ENCODE results near the gene SBSN.
"Not testable (repeated sequence)": the region's sequence is repeated elsewhere in the genome, so short reads cannot be mapped to it uniquely, and the experiment has no call there.

Gene SBSN

DNA sequence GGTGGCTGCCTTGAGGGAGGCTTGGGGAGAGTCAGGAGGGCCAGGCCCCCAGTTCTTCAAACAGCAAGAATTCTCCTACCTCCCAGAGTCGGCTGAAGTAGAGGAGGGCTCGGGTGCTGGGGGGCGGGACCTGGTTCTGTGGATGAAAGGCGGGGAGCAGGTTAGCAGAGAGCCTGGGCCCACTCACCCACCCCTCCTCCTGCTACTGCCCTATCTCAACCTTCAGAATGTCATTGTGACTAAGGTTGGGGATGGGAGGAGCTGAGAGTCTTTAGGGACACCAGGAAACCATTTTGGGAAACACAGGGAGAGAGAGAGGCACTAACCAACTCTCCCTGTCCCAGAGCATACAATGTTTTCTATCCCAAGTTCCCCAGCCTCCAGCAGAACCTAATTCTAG, 25.4 kb downstream of the SBSN start:
- DNase-seq (ENCODE audit: low spot score) = no peak

DNA sequence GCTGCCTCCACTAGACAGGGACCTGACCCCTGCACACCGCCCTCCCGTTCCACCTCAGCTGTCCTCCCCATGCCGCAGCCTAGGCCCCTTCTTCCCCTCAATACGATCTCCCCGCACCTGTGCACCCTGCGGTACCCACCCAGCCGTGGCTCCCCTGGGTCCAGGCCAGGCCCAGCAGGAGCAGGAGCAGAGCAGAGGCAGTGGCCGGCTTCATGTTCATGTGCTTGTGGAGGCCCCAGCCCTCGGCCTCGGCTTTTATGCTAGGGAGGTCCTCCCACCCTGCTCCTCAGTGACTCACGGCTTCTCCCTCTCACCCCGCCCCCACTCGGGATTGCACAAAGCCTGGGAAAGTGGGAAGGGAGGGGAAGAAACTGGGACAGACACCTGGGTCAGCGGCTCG, 26.4 kb downstream of the SBSN start:
- DNase-seq (ENCODE audit: low spot score) = no peak

DNA sequence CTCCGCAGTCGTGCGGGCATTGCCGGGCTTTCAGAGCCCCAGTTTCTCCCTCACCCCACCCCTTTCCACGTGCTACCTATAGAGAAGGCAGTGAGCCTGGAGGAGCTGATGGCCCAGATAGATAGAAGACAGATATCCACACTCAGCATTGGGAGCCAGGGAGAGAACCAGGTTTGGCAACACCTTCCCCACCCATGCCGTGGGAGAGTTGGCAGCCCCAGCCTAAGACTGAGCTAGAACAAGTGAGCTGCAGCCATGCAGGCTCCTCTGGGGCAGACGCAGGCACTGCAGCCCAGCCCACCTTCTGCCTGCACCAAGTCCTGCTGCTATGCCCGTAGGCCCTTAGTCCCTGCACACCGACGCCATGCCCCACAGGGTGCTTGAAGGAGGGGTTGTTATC, 27.5 kb downstream of the SBSN start:
- no peak for DNase-seq (ENCODE audit: low spot score)

DNA sequence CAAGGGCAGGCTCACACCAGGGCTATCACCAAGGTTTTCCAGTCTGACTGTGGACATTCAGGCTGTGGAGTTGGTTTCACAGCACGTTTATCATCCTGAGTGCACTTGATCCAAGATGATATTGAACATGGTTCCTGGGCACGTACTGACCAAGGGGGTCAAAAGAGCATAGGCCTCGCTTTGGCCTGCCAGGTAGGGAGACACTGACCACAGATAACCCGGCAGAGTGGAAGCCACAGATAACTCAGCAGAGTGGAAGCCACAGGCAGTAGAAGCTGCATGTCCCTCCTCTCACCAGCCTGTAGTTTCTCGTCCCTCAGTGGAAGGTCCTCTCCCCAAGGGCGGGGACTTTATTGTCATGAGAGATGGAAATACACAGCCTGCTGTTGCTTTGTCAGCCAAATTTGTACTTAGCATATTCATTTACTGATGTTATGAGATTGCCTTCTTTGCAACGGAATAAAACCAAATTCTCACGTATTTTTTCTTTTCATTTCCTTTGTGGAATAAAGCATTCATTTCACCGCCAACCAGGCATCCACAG, 29.1 kb downstream of the SBSN start:
- no peak for DNase-seq (ENCODE audit: low spot score)

DNA sequence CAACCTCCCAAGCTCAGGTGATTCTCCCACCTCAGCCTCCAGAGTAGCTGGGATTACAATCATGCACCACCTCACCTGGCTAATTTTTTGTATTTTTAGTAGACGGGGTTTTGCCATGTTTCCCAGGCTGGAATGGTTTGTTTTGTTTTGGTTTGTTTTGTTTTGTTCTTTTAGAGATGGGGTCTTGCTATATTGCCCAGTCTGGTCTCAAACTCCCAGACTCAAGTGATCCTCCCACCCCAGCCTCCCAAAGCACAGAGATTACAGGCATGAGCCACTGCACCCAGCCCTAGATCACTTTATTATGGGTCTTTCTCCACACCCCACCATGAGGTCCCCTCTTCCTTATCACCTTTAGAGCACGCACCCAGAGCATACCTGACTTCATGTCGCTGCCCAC, 29.9 kb downstream of the SBSN start:
- DNase-seq (ENCODE audit: low spot score) = no peak

DNA sequence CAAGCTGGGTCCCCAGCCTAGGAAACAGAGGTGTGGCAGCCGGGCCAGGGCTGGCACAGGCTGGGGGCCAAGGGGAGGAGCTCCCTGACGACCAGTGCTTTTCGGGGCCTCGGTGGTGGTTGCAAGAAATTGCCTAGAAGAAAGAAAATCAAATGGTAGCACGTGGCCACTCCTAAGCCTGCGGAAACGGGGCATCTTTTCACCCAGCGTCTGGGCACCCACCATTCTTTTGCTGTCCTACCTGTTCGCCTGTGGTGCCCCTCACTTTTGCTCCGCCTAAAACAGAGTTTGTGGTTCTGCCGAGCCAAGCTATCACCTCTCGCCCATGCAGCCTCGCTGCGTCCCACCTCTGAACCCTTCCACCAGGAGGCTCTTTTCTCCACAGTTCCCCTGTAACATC, 30.7 kb downstream of the SBSN start:
- DNase-seq (ENCODE audit: low spot score) = no peak

DNA sequence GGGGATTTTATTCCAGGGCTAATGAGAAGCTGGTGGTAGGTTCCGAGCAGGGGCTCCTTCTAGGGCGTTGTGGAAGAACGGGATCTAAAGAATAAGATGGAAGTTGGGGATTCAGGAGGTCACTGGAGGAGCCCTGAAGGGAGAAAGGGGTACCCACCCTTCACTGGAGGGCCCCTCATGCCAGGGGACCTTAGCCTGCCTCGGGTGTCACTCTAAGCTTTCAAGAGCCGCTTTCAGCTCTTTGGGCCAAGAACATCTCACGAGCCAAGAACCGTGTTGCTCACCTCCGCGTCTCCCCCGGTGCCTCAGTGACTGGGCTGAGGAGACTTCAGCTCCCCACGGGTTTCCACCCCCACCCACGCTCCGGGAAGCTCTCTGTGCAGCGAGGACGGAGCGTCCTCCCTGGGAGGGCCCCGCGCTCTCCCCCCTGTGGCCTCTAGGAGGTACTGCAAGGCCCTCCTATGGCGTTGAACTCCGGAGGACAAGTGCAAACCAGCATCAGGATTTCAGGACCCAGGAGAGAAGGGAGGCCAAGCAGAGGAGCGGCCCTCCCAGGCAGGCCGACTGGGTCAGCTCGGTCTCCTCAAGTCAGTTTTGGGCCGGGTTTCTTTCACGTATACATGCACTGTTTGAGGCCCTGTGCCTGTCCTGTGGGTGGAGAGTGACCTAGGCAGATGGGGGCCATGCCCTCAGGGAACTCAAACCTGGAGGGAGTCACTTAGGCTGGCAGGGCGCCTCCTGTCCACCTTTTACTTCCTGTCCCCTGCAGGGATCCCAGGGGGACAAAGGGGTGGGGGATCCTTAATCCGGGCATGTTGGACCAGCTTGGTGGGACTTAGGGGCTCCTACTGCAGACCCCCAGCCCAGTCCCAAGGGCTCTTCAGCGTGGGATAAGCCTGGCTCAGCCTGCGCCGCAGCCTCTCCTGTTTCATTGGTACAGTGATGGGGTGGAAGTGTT, 32.7 kb downstream of the SBSN start:
- DNase-seq (ENCODE audit: low spot score) = peak; percentile 63

DNA sequence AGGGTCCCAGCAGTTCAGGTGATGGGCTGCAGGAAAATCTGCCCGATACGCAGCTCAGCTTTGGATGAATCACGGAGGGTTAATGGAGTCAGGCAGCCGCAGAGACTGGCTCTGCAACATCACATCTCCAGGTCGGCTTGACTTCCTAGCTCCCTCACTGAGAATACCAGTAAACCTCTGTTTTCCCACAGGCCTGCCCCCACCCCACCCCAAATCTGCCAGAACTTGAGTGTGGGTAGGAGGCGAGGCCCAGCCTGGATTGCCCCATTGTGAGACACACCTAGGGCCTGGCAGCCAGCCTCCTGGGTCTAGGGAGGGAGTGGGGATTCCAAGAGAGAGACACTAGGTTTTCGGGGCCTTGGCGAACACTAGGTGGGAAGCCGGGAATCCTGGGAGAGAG, 34.1 kb downstream of the SBSN start:
- no peak for DNase-seq (ENCODE audit: low spot score)

DNA sequence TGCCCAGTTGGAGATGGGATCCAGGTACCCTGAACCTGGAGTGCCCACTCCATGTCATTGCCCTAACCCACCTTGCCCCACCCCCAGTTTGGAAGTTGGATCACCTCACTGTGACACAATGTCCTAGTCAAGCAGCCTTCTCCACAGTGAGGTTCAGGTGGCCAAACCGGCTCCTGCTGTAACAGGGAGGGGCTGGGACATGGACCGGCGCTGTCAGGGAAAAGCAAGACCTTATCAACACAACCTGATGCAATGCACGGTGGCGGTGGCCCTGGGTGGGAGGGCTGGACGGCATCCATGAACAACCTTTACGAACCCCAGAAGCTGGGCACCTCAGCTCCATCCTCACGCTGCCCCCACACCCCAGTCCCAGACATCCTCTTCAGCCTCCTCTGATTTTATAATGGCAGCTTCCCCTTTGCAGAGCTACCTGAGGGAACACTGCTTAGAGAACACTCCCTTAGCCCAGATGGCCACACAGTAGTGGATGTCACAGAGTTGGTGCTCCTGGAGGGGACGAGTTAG, 36.2 kb downstream of the SBSN start:
- DNase-seq (ENCODE audit: low spot score) = no peak

DNA sequence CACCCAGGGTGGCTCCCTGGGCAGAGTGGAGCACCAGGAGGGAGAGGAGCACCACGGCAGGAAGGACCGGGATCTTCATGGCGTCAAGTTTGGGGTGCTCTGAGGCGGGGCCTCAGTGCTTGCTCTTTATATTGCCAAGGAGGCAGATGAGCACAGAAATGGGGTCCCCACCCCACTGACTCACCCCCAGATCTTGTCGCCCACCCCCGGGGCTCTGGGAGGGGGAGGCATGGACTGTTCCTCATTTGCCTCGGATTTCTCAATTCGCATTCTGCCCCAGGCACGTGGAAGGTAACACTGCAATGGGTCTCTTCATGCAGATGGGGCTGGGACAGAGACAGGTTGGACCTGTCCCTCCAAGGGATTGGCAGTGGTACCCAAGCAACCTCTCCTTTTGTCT, 37.7 kb downstream of the SBSN start, which contains the start of gene KRTDAP:
Gene KRTDAP, minus strand, starts transcription at position 101 of the 400 bp plus-strand sequence. Its CDS starts 22 bp downstream, at position 79.
- no peak for DNase-seq (ENCODE audit: low spot score)

DNA sequence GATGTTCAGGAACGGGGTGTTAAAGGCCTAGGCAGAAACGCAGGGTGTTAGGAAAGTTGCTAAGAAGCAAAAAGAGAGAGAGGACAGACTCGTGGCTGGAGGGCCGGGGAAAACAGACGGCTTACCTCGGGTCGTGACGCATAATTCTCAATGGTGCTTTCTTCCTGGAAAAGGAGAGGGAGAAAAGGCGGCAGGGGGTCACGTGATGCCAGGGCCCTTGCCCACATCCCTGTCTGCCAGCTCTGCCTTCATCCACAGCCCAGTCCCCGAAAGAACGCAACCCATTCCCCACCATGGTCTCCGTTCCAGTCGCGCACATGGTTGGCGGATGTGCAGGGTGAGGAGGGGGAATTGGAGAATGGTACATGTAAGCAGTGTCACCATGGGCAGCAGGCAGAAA, 39.4 kb downstream of the SBSN start:
- DNase-seq (ENCODE audit: low spot score) = no peak

DNA sequence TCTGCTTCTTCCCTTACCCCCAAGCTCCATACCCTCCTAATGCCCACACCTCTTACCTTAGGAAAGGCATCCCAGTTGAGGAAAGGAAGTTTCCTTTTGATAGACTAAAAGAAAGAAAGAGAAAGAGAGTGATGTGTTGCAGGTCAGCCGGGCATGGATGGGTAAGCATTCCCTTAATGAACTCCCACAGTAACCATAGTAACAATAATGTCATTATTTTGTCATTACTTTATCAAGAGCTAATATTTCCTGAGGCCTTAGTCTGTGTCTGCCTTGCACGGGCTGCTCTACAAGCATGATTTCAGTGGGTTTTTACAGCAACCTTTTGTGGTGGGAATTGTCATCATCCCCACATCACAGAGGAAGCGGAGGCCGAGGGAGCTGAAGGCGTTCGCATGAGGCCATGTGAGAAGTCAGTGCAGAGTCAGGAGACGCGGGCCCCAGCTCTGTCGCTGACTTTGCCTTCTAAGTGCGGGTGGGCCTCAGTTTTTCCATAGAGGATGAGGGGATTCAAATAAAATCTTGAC, 40.4 kb downstream of the SBSN start:
- no peak for DNase-seq (ENCODE audit: low spot score)

DNA sequence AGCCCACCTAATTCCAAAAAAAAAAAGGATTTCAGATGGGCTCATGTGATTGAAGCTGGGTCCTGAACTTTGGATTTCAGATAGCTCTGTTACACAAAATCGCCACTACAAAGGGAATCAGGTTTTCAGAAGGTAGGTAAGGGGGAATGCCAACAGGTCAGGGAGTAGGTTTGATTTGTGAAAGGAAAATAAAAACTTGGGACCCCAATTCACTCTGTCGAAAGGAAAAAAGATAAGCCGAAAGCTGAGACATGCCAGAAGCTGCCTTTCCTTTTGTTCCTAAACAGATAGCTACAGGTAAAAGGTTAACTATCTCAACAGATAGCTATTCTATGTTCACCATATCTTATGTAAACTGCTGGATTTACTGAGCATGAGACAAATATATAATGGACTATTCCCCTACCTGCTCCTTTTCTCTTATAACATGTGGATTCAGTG, 41.8 kb downstream of the SBSN start:
- no peak for DNase-seq (ENCODE audit: low spot score)

DNA sequence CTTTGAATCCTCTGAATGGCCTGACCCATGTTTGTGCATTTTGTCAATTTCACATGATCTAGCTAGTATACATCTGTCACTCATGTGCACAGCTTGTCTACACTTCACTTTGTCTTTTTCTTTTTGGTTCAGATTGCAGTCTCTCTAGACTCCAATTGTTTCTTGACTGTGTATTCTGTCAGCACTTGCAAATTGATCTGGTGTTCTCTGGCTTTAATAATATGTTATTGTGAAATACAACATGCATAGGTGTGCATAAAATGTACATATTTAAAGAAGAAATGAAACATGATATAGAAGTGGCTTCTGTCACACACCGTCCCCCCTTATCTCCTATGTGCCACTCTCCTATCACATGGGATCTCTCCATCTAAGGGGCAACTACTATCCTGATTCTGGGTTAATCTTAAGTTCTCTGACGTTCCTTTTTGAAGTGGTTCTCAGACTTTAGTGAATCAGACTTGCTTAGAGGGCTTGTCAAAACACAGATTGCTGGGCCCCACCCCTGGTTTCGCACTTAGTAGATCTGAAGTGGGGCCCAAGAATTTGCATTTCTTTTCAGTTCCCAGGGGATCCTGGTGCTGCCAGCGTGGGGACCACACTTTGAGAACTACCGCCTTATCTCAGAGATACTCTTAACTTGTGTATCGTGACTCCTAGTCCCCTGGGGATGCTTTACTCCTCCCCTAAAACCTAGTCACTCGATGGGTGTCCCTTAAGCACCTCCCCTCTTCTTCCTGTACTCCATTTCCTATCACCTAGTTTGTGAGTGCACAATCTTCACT, 43.7 kb downstream of the SBSN start:
- DNase-seq (ENCODE audit: low spot score) = no peak

DNA sequence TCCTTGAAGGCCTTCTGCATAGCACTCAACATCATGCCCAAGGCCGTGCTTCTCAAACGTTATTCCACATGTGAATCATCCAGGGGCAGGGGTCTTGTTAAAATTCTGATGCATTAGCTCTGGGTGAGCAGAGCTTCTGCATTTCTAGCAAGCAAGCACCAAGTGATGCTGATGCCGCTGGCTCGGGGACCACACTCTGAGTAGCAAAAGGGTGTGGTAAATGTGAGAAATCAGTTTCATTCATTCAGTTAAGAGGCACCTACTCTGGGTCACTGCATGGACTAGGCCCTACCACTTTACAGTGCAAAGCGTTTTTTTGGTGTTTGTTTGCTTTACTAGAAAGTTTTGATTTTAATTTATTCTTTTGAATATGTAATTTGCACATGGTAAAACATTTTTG, 45.0 kb downstream of the SBSN start:
- DNase-seq (ENCODE audit: low spot score) = no peak

DNA sequence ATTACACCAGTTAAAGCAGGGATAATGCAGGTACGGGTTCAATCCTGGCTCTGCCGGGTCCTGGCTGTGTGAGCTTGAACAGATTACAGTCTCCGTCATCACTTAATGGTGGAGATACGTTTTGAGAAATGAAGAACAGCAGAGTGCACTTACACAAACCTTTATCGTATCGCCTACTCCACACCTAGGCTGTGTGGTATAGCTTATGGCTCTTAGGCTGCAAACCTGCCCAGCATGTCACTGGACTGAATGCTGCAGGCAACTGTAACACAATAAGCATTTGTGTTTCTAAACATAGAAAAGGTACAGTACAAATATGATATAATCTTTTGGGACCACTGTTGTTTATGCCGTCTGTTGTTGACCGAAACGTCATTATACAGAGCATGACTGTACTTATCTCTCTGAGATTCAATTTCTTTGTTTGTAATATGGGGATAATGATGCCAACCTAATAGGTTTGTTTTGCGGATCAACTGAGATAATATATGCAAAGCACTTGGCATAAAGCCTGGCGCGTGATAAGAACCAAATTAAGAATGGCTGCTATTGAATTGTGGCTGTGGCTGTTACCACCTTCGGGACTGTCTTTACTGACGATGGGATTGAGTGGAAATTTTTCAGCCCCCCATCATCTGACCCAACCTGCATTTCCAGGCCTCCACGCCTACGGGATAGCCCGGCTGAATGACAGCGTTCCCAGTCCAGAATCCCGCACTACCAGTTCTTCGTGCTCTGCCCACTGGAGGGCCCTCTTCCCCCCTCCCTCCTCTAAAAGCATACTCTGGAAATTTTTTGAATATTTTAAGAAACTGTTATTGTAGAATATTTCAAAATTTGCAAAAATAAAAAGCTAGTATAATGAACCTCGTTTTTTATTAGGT, 49.1 kb downstream of the SBSN start:
- DNase-seq (ENCODE audit: low spot score) = no peak

DNA sequence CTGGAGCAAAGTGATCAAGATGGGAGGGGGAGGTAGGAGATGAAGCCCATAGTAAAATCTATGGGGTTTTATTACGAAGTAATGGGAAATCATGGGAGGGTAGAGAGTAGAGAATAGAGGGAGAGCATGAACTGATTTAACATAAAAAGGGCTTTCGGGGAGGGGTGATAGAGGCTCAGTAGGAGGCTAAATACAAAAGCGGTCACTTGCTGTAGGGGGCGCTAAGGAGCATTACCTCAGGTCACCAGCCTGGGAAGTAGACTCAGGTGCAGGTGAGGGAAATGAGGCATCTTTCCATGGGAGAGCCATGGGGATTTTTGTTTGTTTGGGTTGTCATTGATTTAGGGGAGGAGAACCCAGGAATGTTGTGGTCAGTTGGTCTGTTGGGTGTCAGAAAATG, 52.0 kb downstream of the SBSN start:
- DNase-seq (ENCODE audit: low spot score) = no peak

DNA sequence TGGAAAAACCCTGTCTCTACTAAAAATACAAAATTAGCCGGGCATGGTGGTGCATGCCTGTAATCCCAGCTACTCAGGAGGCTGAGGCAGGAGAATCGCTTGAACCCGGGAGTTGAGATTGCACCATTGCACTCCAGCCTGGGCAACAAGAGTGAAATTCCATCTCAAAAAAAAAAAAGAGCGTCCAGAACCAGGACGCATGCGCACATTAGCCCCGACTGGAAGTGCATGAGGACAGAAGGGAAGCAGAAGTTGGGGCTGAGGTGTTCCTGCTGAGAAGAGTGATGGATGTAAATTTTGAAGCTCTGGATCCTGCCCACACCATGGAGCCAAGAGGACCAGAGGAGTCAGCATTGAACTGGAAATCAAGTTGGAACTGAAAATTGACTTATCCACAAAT, 53.5 kb downstream of the SBSN start:
- DNase-seq (ENCODE audit: low spot score) = not testable (repeated sequence)

DNA sequence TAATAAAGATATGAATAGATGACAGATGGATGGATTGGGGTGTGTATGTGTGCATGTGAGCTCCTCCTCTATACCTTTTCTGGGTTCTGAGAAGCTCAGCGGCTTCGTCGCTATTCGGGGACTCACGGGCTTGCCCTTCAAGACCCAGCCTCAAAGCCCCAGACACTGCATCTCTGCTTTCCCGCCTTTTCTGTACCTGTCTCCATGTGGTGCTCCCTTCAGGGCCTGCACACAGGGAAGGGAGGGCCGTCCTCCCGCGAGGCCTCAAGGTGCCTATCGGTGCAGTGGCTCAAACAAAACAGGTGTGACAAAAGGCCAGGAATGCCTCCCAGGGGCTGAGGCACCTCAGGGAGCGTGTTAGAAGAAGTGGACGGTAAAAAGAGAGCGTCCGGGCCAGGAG, 54.0 kb downstream of the SBSN start:
- DNase-seq (ENCODE audit: low spot score) = no peak

All from Ammon's horn (tissue), 1 donor.